HEK293T (cell line): ENCODE measurements around the gene CHRND.

ENCODE experiments used
- CTCF ChIA-PET: fragments of 350-600 bp; formaldehyde crosslinking; extraction: SDS; loops from one replicate; lab custom pipeline; 2021; ENCODE audit warnings: antibody characterized with exemption, inconsistent platforms; lab: Yijun Ruan, JAX
- POLR2A ChIA-PET: fragments of 350-600 bp; formaldehyde crosslinking; extraction: SDS; loops from one replicate; lab custom pipeline; 2020; ENCODE audit warnings: antibody characterized with exemption, inconsistent platforms; lab: Yijun Ruan, JAX
- DNase-seq: peaks from one replicate; pipeline ENCODE4 v3.0.0; 2012; ENCODE audit warnings: mixed read lengths; ENCODE audit errors: extremely low spot score
- ARNT ChIP-seq: fragments of 450-650 bp; IDR thresholded peaks from 2 replicates; pipeline ENCODE4 v1.6.1; 2017; ENCODE audit warnings: mild to moderate bottlenecking
- BHLHE40 ChIP-seq: fragments of 450-650 bp; IDR thresholded peaks from 2 replicates; pipeline ENCODE4 v1.6.1; 2016; ENCODE audit warnings: mild to moderate bottlenecking, moderate library complexity, borderline replicate concordance
- CTBP1 ChIP-seq: fragments of 450-650 bp; IDR thresholded peaks from 2 replicates; pipeline ENCODE4 v1.6.1; 2016; ENCODE audit warnings: borderline replicate concordance
- ELF4 ChIP-seq: fragments of 450-650 bp; IDR thresholded peaks from 2 replicates; pipeline ENCODE4 v1.6.1; 2017; ENCODE audit warnings: antibody characterized with exemption
- FOXA1 ChIP-seq: fragments of 450-650 bp; IDR thresholded peaks from 2 replicates; pipeline ENCODE4 v1.6.1; 2016; ENCODE audit warnings: mild to moderate bottlenecking
- FOXK2 ChIP-seq: fragments of 450-650 bp; IDR thresholded peaks from 2 replicates; pipeline ENCODE4 v1.6.1; 2016; ENCODE audit warnings: mild to moderate bottlenecking
- FOXM1 ChIP-seq: fragments of 450-650 bp; IDR thresholded peaks from 2 replicates; pipeline ENCODE4 v1.6.1; 2017; ENCODE audit warnings: mild to moderate bottlenecking, borderline replicate concordance
- HDGF ChIP-seq: fragments of 450-650 bp; IDR thresholded peaks from 2 replicates; pipeline ENCODE4 v1.6.1; 2017; ENCODE audit warnings: antibody characterized with exemption, borderline replicate concordance
- L3MBTL2 ChIP-seq: fragments of 450-650 bp; conservative IDR thresholded peaks from 2 replicates; pipeline ENCODE4 v1.6.1; 2016; ENCODE audit warnings: mild to moderate bottlenecking
- LEF1 ChIP-seq: fragments of 450-650 bp; IDR thresholded peaks from 2 replicates; pipeline ENCODE4 v1.6.1; 2017; ENCODE audit warnings: mild to moderate bottlenecking, borderline replicate concordance
- NFRKB ChIP-seq: fragments of 450-650 bp; IDR thresholded peaks from 2 replicates; pipeline ENCODE4 v1.6.1; 2016; ENCODE audit warnings: mild to moderate bottlenecking, moderate library complexity
- SP1 ChIP-seq: fragments of 450-650 bp; IDR thresholded peaks from 2 replicates; pipeline ENCODE4 v1.6.1; 2017
- SUZ12 ChIP-seq: fragments of 450-650 bp; IDR thresholded peaks from 2 replicates; pipeline ENCODE4 v1.6.1; 2016; ENCODE audit warnings: mild to moderate bottlenecking
- TARDBP ChIP-seq: fragments of 450-650 bp; IDR thresholded peaks from 2 replicates; pipeline ENCODE4 v1.6.1; 2016
- ZNF384 ChIP-seq: fragments of 450-650 bp; IDR thresholded peaks from 2 replicates; pipeline ENCODE4 v1.6.1; 2016
- TF ChIP-seq, protein P1 (sequence below): fragments of 450-650 bp; IDR thresholded peaks from 2 replicates; pipeline ENCODE4 v1.6.1; 2016

CHRND gene

DNA sequence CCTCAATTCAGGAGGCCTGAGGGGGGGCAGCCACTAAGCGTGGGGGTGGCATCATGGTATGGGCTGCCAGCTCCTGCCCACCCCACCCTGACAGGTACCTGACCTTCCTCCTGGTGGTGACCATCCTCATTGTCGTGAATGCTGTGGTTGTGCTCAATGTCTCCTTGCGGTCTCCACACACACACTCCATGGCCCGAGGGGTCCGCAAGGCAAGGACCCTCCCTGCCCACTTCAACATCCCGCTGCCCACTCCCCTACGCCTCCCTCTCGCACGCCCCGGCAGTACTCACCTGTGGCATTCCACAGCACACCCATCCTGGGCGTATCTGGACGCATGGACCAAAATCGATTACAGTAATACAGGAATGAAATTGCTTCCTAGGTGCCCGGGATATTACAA is 17.5 kb downstream of the CHRND start:
- ChIA-PET POLR2A (no interaction called here), CTCF (no interaction called here)
- TF ChIP-seq NFRKB = no peak
- no peak for TF ChIP-seq LEF1
- no peak for TF ChIP-seq FOXA1
- no peak for TF ChIP-seq FOXM1
- TF ChIP-seq FOXK2 = no peak
- no peak for TF ChIP-seq ZNF384
- no peak for TF ChIP-seq TARDBP
- no peak for TF ChIP-seq BHLHE40
- no peak for TF ChIP-seq HDGF
- TF ChIP-seq, protein P1, sequence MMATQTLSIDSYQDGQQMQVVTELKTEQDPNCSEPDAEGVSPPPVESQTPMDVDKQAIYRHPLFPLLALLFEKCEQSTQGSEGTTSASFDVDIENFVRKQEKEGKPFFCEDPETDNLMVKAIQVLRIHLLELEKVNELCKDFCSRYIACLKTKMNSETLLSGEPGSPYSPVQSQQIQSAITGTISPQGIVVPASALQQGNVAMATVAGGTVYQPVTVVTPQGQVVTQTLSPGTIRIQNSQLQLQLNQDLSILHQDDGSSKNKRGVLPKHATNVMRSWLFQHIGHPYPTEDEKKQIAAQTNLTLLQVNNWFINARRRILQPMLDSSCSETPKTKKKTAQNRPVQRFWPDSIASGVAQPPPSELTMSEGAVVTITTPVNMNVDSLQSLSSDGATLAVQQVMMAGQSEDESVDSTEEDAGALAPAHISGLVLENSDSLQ = no peak

DNA sequence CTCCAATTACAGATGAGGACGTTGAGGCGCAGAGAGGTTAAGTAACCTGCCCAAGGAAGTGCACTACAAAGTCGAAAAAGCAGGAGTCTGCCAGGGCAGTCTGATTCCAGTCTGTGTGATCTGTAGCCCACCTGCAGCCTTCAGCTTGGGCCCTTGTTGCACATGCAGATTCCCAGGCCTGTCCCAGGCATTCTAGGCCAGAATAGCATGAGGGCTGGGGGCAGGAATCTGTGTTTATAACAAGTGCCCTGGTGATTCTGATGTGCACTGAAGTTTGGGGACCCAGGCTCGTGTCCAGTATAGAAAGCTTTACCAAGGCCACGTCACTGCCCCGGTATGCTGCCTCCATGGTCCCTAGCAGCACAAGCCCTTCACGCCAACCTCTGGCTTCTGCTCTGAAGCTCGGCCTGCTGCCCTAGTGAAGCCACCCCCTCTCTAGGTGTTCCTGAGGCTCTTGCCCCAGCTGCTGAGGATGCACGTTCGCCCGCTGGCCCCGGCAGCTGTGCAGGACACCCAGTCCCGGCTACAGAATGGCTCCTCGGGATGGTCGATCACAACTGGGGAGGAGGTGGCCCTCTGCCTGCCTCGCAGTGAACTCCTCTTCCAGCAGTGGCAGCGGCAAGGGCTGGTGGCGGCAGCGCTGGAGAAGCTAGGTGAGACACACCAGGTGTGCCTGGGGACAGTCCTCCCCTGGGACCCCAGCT is 18.1 kb downstream of the CHRND start:
- peak; percentile 3 for DNase-seq
- ChIA-PET CTCF (no interaction called here), POLR2A (no interaction called here)
- TF ChIP-seq FOXK2 (no peak), SP1 (no peak), NFRKB (no peak), ELF4 (no peak), SUZ12 (no peak), FOXM1 (no peak), L3MBTL2 (no peak), FOXA1 (no peak), ARNT (no peak), LEF1 (no peak), HDGF (no peak), ZNF384 (no peak), CTBP1 (no peak), TARDBP (no peak), BHLHE40 (no peak)
- TF ChIP-seq, protein P1 = no peak

More for the DNA sequence above, 17.5 kb downstream of the CHRND start:
- DNase-seq = no peak

DNA sequence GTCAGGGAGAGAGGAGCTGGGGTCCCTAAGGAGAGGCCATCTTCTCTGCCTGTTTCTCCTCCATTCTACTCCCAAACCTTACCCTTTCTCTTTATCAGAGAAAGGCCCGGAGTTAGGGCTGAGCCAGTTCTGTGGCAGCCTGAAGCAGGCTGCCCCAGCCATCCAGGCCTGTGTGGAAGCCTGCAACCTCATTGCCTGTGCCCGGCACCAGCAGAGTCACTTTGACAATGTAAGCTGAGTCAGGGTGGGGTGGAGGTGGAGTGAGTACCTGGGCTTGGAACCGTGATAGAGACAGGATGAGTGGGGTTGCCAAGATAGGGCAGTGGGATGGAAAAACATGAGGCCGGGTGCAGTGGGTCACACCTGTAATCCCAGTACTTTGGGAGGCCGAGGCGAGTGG is 18.7 kb downstream of the CHRND start:
- DNase-seq = no peak
- CTCF ChIA-PET = no interaction called here
- POLR2A ChIA-PET = no interaction called here
- TF ChIP-seq FOXM1 (no peak), SP1 (no peak), FOXK2 (no peak), LEF1 (no peak), ELF4 (no peak), TARDBP (no peak), FOXA1 (no peak), BHLHE40 (no peak)

DNA sequence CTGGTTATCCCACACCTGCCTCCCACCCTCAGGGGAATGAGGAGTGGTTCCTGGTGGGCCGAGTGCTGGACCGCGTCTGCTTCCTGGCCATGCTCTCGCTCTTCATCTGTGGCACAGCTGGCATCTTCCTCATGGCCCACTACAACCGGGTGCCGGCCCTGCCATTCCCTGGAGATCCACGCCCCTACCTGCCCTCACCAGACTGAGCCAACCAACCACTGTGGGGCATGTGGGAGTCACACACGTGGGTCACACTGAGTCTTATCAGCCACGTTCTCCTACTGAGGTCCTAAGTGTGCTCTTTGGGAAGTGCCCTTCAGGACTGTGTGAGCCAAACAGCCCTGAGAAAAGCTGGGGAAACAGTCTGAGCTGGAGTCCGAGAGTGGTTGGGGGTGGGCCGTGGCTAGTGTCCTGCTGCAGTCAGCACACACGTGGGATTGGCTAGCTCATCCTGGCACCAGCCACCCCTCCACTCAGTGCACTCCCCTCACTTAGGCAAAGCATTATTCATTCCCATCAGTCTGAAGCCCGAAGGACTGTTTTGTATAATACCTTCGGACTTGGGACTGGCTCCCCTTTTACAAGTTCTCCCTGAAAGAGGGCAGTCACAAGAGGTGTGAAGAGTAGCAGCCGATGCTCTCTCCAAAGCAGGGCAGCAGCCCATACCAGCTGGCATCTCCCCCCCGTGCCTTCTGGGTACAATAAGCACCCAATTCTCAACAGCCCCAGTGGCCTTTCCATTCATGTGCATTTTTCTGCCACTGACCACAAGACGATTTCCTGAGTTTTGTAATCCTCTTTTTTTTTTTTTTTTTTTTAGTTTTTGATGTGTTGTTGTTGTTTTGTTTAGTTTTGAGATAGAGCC is 19.8 kb downstream of the CHRND start:
- ChIA-PET POLR2A (no interaction called here), CTCF (no interaction called here)
- no peak for DNase-seq
- TF ChIP-seq ELF4 (no peak), FOXK2 (no peak), LEF1 (no peak), CTBP1 (no peak), HDGF (no peak), FOXA1 (no peak), FOXM1 (no peak), SP1 (no peak), NFRKB (no peak), ZNF384 (no peak), BHLHE40 (no peak), ARNT (no peak), L3MBTL2 (no peak), SUZ12 (no peak), TARDBP (no peak)
- TF ChIP-seq, protein P1 = no peak

DNA sequence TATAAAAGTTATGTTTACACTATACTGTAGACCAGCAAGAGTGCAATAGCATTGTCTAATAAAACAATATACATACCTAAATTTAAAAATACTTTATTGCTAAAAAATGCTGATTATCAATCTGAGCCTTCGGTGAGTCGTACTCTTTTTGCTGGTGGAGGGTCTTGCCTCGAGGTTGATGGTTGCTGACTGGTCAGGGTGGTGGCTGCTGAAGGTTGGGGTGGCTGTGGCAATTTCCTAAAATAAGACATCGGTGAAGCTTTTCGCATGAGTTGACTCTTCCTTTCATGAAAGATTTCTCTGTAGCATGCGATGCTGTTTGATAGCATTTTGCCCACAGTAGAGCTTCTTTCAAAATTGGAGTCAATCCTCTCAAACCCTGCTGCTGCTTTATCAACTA is 22.0 kb downstream of the CHRND start:
- POLR2A ChIA-PET = no interaction called here
- CTCF ChIA-PET = no interaction called here
- TF ChIP-seq FOXA1 (no peak), SP1 (no peak), ZNF384 (no peak), HDGF (no peak), TARDBP (no peak), ELF4 (no peak), NFRKB (no peak), LEF1 (no peak), BHLHE40 (no peak), ARNT (no peak), L3MBTL2 (no peak), FOXK2 (no peak), FOXM1 (no peak), CTBP1 (no peak), SUZ12 (no peak)
- TF ChIP-seq, protein P1 = no peak
- no peak for DNase-seq
